GM12878 (cell line): ENCODE data around the gene C16orf74. TPM values are rescaled to one million over a fixed set of nuclear protein-coding genes. Genes with fewer than 3 reads are reported as not detected.

Experiments
- ATAC-seq: fragments of 200-7000 bp; cut with Tn5 transposase; 3 replicates; pipeline ENCODE4 v1.9.1; 2020; ENCODE audit warnings: mild to moderate bottlenecking, moderate library complexity
- BruUV-seq: library from RNA; stranded (reverse); fragments of 400-500 nt; replicated peaks from 2 replicates; lab custom pipeline; 2021; lab: Mats Ljungman, UMichigan
- CTCF ChIA-PET: fragments of 300-600 bp; sonication (Branson Sonifier 250); formaldehyde crosslinking; extraction: SDS; loops from one replicate; lab custom pipeline; 2021; ENCODE audit warnings: inconsistent platforms; lab: Yijun Ruan, JAX
- POLR2A ChIA-PET: fragments of 350-600 bp; formaldehyde crosslinking; extraction: SDS; loops from one replicate; lab custom pipeline; 2021; ENCODE audit warnings: inconsistent platforms; lab: Charles Lee
- RAD21 ChIA-PET: fragments of 300-600 bp; sonication (Branson Sonifier 250); formaldehyde crosslinking; loops from one replicate; lab custom pipeline; 2023; ENCODE audit warnings: antibody characterized with exemption; ENCODE audit not compliant: unreplicated experiment; lab: Charles Lee
- SMC1A ChIA-PET: fragments of 300-600 bp; sonication (Branson Sonifier 250); formaldehyde crosslinking; loops from one replicate; lab custom pipeline; 2023; ENCODE audit not compliant: unreplicated experiment, uncharacterized antibody; lab: Charles Lee
- DNase-seq: peaks from one replicate; pipeline ENCODE4 v3.0.0-alpha.2; 2011; ENCODE audit warnings: low read depth, low spot score
- FAIRE-seq: peaks from 3 replicates; lab custom pipeline; 2011; peaks lifted over from hg19 to GRCh38; lab: Jason Lieb, UNC
- H2AFZ ChIP-seq: 2 replicates; pipeline ENCODE4 v1.6.0; 2011; ENCODE audit warnings: low read depth, low read length, control low read depth; ENCODE audit not compliant: control insufficient read depth
- H3K27ac ChIP-seq: 2 replicates; pipeline ENCODE4 v1.5.1; 2011; ENCODE audit warnings: control low read depth; ENCODE audit not compliant: control insufficient read depth, insufficient read depth
- H3K27me3 ChIP-seq, 2 experiments: replicated peaks in 1 of 2; 2 replicates each; pipeline versions ENCODE4 v1.6.0 to v1.6.1; 2011; ENCODE audit warnings: low read length in 1 of 2; ENCODE audit not compliant: control insufficient read depth in 2 of 2, insufficient read depth in 2 of 2
- H3K36me3 ChIP-seq, 2 experiments: 2 replicates each; pipeline ENCODE4 v1.5.1; 2011; ENCODE audit warnings: low read length in 1 of 2; ENCODE audit not compliant: control insufficient read depth in 2 of 2, insufficient read depth in 2 of 2
- H3K4me1 ChIP-seq: 2 replicates; pipeline ENCODE4 v1.6.1; 2011; ENCODE audit warnings: mild to moderate bottlenecking, low read length, moderate library complexity, mixed read lengths; ENCODE audit not compliant: control insufficient read depth, insufficient read depth
- H3K4me2 ChIP-seq: 2 replicates; pipeline ENCODE4 v1.6.0; 2011; ENCODE audit warnings: control low read depth; ENCODE audit not compliant: control insufficient read depth, insufficient read depth
- H3K4me3 ChIP-seq: fragments of 200-600 bp; sonication (generic); 2 replicates; pipeline ENCODE4 v1.5.1; 2016
- H3K79me2 ChIP-seq: 2 replicates; pipeline ENCODE4 v1.6.0; 2011; ENCODE audit warnings: low read length; ENCODE audit not compliant: control insufficient read depth, insufficient read depth
- H3K9ac ChIP-seq: 2 replicates; pipeline ENCODE4 v1.8.0; 2011; ENCODE audit warnings: low read length, control low read depth, mixed read lengths; ENCODE audit not compliant: control insufficient read depth, insufficient read depth
- H3K9me3 ChIP-seq: replicated peaks from 3 replicates; pipeline ENCODE4 v1.5.1; 2011; ENCODE audit warnings: mild to moderate bottlenecking, low read length; ENCODE audit not compliant: control insufficient read depth, insufficient read depth
- H4K20me1 ChIP-seq: 2 replicates; pipeline ENCODE4 v1.6.0; 2011; ENCODE audit not compliant: control insufficient read depth, insufficient read depth
- EP300 ChIP-seq, 2 experiments: fragments of 150-350 bp in 1 of 2; IDR thresholded peaks; 2 replicates each; pipeline ENCODE4 v1.6.1; 2011 to 2012; ENCODE audit warnings: low read depth in 2 of 2, low read length in 2 of 2, borderline replicate concordance in 1 of 2, improper control_type of control experiment in 1 of 2, inconsistent platforms in 1 of 2; ENCODE audit not compliant: control insufficient read depth in 1 of 2
- HSF1 ChIP-seq: fragments of 150-350 bp; IDR thresholded peaks from 2 replicates; pipeline ENCODE4 v1.6.1; 2014; ENCODE audit warnings: mild to moderate bottlenecking, low read depth, low read length
- KDM1A ChIP-seq: fragments of 200-600 bp; sonication (generic); IDR thresholded peaks from 2 replicates; pipeline ENCODE4 v1.6.1; 2016; ENCODE audit warnings: borderline replicate concordance
- NBN ChIP-seq: fragments of 450-650 bp; IDR thresholded peaks from 2 replicates; pipeline ENCODE4 v1.6.1; 2016
- NFXL1 ChIP-seq: fragments of 450-650 bp; IDR thresholded peaks from 2 replicates; pipeline ENCODE4 v1.6.1; 2017; ENCODE audit warnings: antibody characterized with exemption, mild to moderate bottlenecking, borderline replicate concordance
- PBX3 ChIP-seq: IDR thresholded peaks from 2 replicates; pipeline ENCODE4 v1.6.1; 2011; ENCODE audit warnings: mild to moderate bottlenecking, low read depth, low read length, moderate library complexity; ENCODE audit not compliant: insufficient replicate concordance
- PRDM15 ChIP-seq: fragments of 450-650 bp; formaldehyde crosslinking; IDR thresholded peaks from 2 replicates; pipeline ENCODE4 v1.4.0; 2020; ENCODE audit warnings: mild to moderate bottlenecking, moderate library complexity
- RELA ChIP-seq: fragments of 450-650 bp; IDR thresholded peaks from 2 replicates; pipeline ENCODE4 v1.8.0; 2014; ENCODE audit warnings: borderline replicate concordance; ENCODE audit not compliant: partially characterized antibody
- SIN3A ChIP-seq: IDR thresholded peaks from 2 replicates; pipeline ENCODE4 v1.6.1; 2012; ENCODE audit warnings: low read depth, low read length, improper control_type of control experiment
- SP1 ChIP-seq: IDR thresholded peaks from one replicate; pipeline ENCODE4 v1.6.1; 2011; ENCODE audit warnings: low read depth, low read length
- ZBED1 ChIP-seq: IDR thresholded peaks from 2 replicates; pipeline ENCODE4 v1.6.1; 2016; ENCODE audit warnings: borderline replicate concordance
- WGBS: methylation state at CpG from one replicate; pipeline ENCODE4 v1.1.6; 2016; ENCODE audit warnings: low lambda C conversion rate; ENCODE audit not compliant: insufficient replicate concordance, insufficient coverage; ENCODE audit errors: missing lambda C conversion rate; 5-methylcytosine and 5-hydroxymethylcytosine counted together
- in situ Hi-C: fragments of 300-500 bp; cut with MboI; formaldehyde crosslinking; loops from 9 replicates; pipeline ENCODE4 v1.14.3; 2018; ENCODE audit warnings: mixed read lengths
- intact Hi-C: fragments of 100-400 bp; cut with micrococcal nuclease; formaldehyde crosslinking; loops from one replicate; pipeline ENCODE4 v1.14.2; 2022; ENCODE audit not compliant: unreplicated experiment
- polyA plus RNA-seq, 11 experiments: library from polyadenylated mRNA; depleted of rRNA in 4 of 11; unstranded in 6 of 11; stranded (reverse) in 5 of 11; fragments of >200 nt; fragmentation: Nextera tagmentation in 4 of 11; fragmentation: Illumina TruSeq in 1 of 11; extraction: Ambion mirVana in 4 of 11; extraction: Trizol in 1 of 11; gene quantifications; 1 replicate in 1 of 11; 2 replicates in 10 of 11; pipeline versions ENCODE4 v1.2.1 to v1.2.3, GENCODE V29; 2011 to 2016; ENCODE audit warnings: inconsistent platforms in 2 of 11, missing spikeins in 2 of 11, low read depth in 1 of 11
- total RNA-seq, 4 experiments: library from RNA; depleted of rRNA in 3 of 4; stranded (reverse); fragments of >200 nt in 3 of 4; fragmentation: Illumina TruSeq in 1 of 4; extraction: Trizol in 1 of 4; gene quantifications; 2 replicates each; pipeline versions ENCODE4 v1.2.1 to v1.2.3, GENCODE V29; 2013 to 2021
- TF ChIP-seq, protein P1 (sequence below): fragments of 450-650 bp; IDR thresholded peaks from 2 replicates; pipeline ENCODE4 v1.6.1; 2017; ENCODE audit warnings: low read depth, mild to moderate bottlenecking, moderate library complexity

C16orf74 gene
- total and polyA plus RNA-seq, 10 of the 15 experiments (the other 5 are each of a cell fraction or from before 2014, with no cell fraction given), result 0.23 to 20.1 (median 6.8) TPM

DNA sequence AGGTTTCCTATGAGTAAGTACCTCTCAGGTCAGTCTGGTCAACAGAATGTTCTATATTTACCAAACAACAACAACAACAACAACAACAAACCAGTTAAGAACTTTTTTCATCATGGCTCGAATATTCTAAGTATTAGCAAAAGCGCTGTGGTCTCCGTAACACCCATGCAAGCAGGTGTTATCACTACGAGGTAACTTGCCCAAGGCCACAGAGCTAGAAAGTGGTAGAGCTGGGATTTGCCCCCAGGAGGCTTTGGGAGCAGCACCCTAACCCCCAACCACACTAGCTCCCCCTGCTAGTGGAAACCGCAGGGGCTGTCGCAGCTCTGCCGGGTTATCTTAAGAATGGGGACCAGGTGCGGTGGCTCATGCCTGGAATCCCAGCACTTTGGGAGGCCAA lies 23.9 kb upstream of the C16orf74 start (continued):
- TF ChIP-seq PBX3 (no peak), SIN3A (no peak), ZBED1 (no peak), SP1 (no peak), EP300 (IDR thresholded peaks at IDR 0.05; ENCODE audit: borderline replicate concordance in 1 of 2, control insufficient read depth in 1 of 2, low read depth in 2 of 2, low read length in 2 of 2) (no peak), RELA (no peak), NBN (no peak), KDM1A (no peak)
- TF ChIP-seq, protein P1, sequence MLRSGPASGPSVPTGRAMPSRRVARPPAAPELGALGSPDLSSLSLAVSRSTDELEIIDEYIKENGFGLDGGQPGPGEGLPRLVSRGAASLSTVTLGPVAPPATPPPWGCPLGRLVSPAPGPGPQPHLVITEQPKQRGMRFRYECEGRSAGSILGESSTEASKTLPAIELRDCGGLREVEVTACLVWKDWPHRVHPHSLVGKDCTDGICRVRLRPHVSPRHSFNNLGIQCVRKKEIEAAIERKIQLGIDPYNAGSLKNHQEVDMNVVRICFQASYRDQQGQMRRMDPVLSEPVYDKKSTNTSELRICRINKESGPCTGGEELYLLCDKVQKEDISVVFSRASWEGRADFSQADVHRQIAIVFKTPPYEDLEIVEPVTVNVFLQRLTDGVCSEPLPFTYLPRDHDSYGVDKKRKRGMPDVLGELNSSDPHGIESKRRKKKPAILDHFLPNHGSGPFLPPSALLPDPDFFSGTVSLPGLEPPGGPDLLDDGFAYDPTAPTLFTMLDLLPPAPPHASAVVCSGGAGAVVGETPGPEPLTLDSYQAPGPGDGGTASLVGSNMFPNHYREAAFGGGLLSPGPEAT, result no peak

GRCh38 chr16:85774136-85774535 lies 23.2 kb upstream of the C16orf74 start:
- 75% methylated on average over 6 of the region's 6 CpGs for WGBS
- no peak for TF ChIP-seq NFXL1
- no peak for TF ChIP-seq HSF1
- no peak for TF ChIP-seq RELA
- TF ChIP-seq PRDM15 (CRISPR knock-in tag), result no peak

More at GRCh38 chr16:85774136-85774535, 23.2 kb upstream of the C16orf74 start:
- Histone ChIP-seq H3K4me1 (no peaks in the 10 kb centered on the region), H3K4me2 (no peak overlapping the region), H3K27ac (no peak overlapping the region), H3K9ac (no peak overlapping the region), H4K20me1 (no peaks in the 10 kb centered on the region), H3K4me3 (no peak overlapping the region), H2AFZ (no peak overlapping the region), H3K27me3 (no peaks in the 10 kb centered on the region), H3K36me3 (peaks cover 3% of the 10 kb centered on the region in 2 experiments; a peak in 2 of 4 replicates), H3K79me2 (no peaks in the 10 kb centered on the region), H3K9me3 (no peaks in the 10 kb centered on the region)
- ChIA-PET SMC1A (no interaction called here), RAD21 (no interaction called here), POLR2A (no interaction called here), CTCF (no interaction called here)
- no TSS peak for BruUV-seq
- intact Hi-C loops (no loop called here), in situ Hi-C loops (no loop called here)
- FAIRE-seq (no peak), DNase-seq (no peak), ATAC-seq (no peak)
